Fibroblast of peridontal ligament (primary cell): Measurements from ENCODE around the gene ERVFRD-1.
"Not testable (repeated sequence)": the region's sequence is repeated elsewhere in the genome, so short reads cannot be mapped to it uniquely, and the experiment has no call there.

Source experiments
- DNase-seq: peaks from one replicate; pipeline ENCODE4 v3.0.0-alpha.2; 2010; ENCODE audit errors: extremely low read depth

Gene ERVFRD-1

DNA sequence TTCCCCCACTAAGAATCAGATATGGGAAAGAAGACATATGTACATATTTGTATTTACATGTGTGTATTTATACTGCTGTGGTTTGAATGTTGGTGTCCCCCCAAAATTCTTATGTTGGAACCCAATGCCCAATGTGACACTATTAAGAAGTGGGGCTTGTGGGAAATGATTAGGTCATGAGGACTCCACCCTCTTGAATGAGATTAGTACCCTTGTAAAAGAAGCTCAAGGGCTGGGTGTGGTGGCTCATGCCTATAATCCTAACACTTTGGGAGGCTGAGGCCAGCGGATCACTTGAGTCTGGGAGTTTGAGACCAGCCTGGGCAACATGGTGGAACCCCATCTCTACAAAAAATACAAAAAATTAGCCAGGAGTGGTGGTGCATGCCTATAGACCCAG, 21.8 kb downstream of the ERVFRD-1 start:
- DNase-seq = no peak

DNA sequence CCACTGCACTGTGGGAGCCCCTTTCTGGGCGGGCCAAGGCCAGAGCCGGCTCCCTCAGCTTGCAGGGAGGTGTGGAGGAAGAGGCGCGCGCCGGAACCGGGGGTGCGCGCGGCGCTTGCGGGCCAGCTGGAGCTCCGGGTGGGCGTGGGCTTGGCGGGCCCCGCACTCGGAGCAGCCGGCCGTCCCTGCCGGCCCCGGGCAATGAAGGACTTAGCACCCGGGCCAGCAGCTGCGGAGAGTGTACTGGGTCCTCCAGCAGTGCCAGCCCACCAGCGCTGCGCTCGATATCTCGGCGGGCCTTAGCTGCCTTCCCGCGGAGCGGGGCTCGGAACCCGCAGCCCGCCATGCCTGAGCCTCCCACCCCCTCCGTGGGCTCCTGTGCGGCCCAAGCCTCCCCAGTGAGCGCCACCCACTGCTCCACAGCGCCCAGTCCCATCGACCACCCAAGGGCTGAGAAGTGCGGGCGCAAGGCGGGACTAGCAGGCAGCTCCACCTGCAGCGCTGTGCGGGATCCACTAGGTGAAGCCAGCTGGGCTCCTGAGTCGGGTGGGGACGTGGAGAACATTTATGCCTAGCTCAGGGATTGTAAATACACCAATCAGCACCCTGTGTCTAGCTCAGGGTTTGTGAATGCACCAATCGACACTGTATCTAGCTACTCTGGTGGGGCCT, 24.2 kb downstream of the ERVFRD-1 start:
- DNase-seq = not testable (repeated sequence)

GRCh38 chr6:11085758-11086435, 25.6 kb downstream of the ERVFRD-1 start:
- DNase-seq = peak; percentile 63

- no peak for DNase-seq
Measured at GRCh38 chr6:11083956-11084355, 27.6 kb downstream of the ERVFRD-1 start.

GRCh38 chr6:11083491-11083890, 28.0 kb downstream of the ERVFRD-1 start:
- peak; percentile 45 for DNase-seq

DNA sequence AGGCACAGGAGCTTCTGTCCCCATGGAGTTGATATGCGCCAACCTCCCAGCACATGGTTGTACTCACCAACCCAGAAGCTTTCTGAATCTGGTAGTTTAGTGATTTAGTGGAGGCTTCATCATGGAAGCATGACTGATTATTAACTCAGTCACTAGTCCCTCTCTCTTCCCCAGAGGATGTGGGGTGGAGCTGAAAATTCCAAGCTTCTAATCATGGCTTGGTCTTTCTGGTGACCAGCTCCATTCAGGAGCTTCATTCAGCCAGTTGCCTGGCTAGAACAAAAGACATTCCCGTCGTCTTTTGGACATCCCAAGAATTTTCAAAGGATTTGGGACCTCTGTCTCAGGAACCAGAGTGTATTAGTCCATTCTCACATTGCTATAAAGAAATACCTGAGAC, 31.2 kb downstream of the ERVFRD-1 start:
- DNase-seq = no peak

DNA sequence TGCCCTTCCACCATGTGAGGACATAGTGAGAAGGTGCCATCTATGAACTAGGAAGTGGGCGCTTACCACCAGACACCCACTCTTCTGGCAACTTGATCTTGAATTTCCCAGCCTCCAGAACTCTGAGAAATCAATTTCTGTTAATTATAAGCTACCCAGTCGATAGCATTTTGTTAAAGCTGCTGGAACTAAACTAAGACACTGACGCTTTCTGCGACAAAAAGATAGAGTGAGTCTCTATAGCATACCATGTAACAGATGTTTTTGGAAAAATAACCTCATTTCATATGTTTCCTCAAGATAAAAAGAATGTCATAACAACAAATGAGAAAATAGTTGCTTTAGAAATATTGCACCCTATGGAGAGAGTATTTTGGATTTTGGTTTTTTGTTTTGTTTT, 33.3 kb downstream of the ERVFRD-1 start:
- DNase-seq = no peak

- DNase-seq = no peak
Measured at GRCh38 chr6:11076540-11076939, 35.0 kb downstream of the ERVFRD-1 start.

- DNase-seq = no peak
Measured at GRCh38 chr6:11072101-11072500, 39.4 kb downstream of the ERVFRD-1 start.

GRCh38 chr6:11069760-11070159, 41.8 kb downstream of the ERVFRD-1 start:
- no peak for DNase-seq

DNA sequence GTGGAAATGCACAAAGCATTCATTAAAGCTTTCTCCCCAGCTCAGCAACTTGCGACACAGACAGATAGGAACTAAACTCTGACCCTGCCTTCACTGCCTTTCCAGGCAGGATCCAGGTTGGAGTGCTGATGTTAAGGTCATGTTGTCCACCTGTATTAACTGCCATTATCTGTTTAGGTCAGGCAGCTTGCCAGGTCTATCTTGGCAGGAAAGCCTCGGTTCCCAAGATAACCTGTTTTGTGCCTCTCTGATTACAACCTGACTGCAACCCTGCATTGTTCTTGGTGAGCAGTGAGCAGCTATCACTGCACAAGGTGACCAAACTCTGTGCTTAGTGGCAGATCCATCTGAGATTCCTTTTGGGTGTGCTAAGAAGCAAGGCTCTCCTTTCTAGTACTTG, 44.2 kb downstream of the ERVFRD-1 start:
- no peak for DNase-seq

DNA sequence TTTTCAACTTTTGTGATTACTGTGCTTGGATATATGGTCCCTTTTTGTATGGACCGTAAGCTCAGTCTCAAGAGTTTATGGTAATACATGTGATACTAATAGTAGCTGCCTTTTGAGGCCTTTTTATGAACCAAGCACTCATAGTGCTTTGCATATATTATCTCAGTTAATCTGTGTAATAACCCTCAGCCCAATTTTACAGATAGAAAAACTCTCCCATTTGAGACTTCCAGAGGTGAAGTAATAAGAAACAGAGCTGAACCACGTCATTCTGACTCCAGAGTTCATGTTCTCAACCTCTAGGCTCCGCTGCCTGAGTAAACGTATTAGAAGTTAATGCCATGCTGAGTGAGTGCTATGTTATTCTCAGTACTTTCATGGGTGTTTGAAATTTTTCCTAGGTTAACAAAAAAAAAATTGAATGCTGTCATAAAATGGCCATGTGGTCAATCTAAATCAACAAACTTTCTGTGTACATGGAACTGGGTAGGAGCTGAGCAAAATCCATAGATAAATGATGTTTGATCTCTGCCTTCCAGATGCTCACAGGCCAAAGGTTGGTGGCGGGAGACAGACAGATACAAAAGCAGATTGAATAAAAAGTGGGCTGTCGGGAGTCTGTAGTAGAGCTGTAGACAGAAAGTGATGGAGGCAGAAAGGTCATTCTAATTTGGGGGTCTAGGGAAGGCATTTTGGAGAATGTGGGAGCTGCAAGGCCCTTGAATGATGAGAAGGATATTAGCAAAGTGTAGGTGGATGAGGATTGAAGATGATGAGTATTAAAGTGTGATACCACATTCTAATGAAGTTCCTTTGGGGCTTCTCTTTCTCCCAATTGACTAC, 44.8 kb downstream of the ERVFRD-1 start:
- DNase-seq = no peak

DNA sequence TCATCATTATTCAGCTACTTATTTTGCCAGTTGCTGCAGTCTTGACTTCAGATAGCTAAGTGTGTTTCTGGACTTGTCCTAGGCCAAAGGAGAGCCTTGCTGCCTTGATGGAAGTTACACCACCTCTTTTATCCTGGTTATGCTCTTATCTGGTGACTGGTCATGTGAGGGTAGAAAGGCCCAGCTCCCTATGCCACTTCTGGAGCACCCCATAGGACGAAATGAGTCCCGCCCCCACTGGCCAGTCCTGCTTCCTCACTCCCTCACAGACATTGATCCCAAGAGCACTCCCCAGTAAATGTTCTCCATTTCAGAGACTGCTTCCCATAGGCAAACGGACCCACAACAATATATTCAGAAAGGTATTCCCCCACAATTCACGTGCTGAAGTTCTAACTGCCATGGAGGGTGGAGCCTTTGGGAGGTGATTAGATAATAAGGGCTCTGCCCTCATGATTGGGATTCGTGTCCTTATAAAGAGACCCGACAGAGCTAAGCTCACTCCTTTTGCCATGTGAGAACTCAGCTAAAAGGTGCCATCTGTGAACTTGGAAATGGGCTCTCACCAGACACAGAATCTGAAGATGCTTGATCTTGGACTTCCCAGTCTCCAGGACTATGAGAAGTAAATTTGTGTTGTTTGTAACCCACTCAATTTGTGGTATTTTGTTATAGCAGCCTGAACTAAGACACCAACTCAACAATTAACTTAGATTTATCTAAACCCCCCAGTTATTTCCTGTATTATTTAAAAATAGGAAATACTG, 45.9 kb downstream of the ERVFRD-1 start:
- DNase-seq = no peak

- DNase-seq = peak; percentile 21
Measured at GRCh38 chr6:11064836-11065235, 46.7 kb downstream of the ERVFRD-1 start.

DNA sequence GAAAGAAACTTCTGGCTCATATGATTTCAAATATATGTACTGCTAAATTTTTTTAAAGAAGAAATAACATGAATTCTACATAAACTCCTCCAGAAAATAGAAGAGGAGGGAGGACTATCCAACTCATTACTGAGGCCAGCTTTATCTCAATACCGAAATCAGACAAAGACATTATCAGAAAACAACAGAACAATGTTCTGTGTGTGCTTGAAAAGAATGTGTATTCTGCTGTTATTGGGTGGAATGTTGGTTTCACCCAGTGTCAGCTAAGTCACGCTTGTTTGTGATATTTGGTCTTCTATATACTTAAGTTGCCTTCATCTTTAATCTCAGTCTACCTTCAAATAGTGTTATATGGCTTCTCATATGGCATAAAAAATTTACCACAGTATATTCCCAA, 48.8 kb downstream of the ERVFRD-1 start:
- DNase-seq = no peak

DNA sequence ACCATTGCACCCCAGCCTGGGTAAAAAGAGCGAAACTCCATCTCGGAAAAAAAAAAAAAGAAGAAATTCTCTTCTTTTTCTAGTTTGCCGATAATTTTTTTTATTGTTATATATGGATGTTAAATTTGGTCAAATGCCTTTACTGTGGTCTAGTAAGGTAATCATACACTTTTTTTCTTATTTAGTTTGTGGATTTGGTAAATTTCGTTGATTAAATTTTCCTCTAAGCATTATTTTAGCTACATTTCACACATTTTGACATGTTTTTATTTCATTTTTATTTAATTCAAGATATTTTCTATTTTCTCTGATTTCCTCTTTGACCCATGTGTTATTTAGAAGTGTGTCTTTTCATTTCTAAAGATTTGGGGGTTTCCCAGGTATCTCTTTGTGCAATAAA, 49.4 kb downstream of the ERVFRD-1 start:
- DNase-seq = no peak

- DNase-seq = peak; percentile 6
Measured at GRCh38 chr6:11058406-11058805, 53.1 kb downstream of the ERVFRD-1 start.

DNA sequence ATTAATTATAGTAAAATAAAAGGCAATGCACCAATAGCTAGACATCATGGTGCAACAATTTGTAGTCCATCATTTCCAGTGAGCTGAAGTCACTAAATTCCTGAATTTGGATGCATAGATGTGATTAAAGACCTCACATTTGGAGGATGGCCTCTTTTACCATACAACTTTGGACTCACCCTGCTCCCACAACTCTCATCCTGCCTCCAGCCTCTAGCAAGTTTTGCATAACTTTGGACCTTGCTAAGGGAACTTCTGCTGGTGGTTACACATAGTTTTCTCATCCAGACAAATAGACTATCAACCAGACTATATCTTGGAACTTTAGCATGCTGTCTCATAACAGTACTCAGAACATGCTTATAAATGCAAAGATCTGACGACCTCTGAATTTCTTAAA, 54.7 kb downstream of the ERVFRD-1 start:
- no peak for DNase-seq

DNA sequence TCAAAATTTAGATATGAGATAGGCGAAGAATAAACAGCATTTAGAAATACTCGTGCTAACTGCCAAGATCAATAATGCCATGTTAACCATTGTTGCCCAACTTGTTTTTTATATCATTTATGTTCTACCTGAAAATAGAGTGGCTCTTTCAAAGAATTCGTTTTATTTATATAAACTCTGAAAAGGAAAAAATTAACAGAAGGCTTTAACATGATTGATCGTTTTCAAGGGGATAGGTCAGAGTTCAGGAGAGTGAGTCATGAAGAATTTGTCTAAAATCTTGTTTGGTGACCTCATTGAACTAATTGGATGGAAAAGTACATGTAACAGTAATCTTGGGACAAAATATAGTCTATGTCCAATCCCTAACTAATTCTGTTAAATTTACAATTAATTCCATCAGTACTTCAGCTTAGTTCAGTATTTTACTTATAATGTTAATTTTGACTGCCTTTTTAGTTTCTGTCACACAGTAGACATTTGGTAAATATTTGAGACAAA, 56.3 kb downstream of the ERVFRD-1 start:
- DNase-seq = no peak

DNA sequence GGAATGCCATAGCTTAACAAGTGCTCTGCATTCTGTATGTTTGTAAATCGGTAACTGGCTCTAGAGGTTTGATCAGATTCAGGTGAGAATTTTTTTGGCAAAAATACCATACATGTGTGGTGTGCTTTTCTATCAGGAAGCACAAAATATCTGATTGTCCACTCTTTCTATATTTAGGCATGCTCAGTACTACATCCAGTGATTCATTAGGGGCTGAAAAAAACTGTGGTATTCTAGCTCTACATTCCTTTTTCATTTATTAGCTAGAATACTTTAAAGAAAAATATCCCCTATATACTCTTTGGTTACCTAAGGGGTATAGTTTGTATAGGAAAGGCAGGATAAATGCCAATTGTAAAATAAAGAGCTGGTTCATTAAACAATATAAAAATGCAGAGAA, 56.8 kb downstream of the ERVFRD-1 start:
- no peak for DNase-seq

- no peak for DNase-seq
Measured at GRCh38 chr6:11053307-11053706, 58.2 kb downstream of the ERVFRD-1 start.
